GM12874 (cell line): ENCODE measurements around the gene ZNF667.

Source experiments
- TF ChIP-seq, protein P1 (sequence below): IDR thresholded peaks from 2 replicates; pipeline ENCODE4 v1.5.1; 2011; ENCODE audit warnings: low read depth, mild to moderate bottlenecking, control low read depth, low read length, moderate library complexity; ENCODE audit not compliant: insufficient read depth

Gene ZNF667

GRCh38 chr19:56477429-56478338, 539 bp upstream of the ZNF667 start:
- TF ChIP-seq, protein P1, sequence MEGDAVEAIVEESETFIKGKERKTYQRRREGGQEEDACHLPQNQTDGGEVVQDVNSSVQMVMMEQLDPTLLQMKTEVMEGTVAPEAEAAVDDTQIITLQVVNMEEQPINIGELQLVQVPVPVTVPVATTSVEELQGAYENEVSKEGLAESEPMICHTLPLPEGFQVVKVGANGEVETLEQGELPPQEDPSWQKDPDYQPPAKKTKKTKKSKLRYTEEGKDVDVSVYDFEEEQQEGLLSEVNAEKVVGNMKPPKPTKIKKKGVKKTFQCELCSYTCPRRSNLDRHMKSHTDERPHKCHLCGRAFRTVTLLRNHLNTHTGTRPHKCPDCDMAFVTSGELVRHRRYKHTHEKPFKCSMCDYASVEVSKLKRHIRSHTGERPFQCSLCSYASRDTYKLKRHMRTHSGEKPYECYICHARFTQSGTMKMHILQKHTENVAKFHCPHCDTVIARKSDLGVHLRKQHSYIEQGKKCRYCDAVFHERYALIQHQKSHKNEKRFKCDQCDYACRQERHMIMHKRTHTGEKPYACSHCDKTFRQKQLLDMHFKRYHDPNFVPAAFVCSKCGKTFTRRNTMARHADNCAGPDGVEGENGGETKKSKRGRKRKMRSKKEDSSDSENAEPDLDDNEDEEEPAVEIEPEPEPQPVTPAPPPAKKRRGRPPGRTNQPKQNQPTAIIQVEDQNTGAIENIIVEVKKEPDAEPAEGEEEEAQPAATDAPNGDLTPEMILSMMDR: no peak

DNA sequence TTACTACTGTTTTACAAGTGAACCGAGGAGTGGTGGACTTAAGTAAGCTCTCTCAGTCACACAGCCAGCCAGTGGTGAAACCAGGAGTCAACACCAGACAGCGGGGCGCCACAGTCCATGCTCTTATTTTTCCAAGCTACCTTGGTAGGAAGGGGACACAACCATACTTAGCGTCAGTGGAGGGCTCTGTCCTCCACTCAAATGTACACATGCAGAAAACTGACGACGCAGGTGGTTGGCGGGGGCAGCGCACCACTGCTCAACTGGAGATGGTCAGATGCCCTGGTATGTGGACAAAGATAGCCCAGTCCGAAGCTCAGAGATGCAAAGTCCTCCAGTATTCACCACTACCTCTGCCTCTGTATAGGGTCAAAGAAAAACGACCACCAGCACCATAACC, 1.1 kb downstream of the ZNF667 start:
- TF ChIP-seq, protein P1: no peak

DNA sequence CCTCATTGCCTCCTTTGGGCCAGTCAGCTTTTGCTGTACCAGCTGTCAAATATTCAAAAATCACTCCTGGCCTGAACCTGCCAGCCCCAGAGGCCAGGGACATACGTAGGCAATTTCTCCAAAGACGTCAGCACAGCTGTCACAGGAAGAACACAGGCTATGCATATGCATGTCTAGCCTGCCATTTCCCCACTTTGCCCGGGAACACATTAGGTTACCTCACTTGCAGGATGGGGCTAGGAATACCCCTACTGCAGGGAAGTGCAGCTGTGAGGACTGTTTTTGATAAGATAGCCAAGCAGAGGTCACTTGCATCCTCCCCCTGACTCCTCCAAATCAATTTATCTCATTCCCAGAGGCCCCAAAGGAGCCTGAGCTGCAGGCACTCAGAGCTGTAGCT, 2.8 kb downstream of the ZNF667 start:
- TF ChIP-seq, protein P1: no peak

GRCh38 chr19:56441206-56441792, 35.8 kb downstream of the ZNF667 start:
- TF ChIP-seq, protein P1: no peak

GRCh38 chr19:56423985-56424353, 53.2 kb downstream of the ZNF667 start:
- TF ChIP-seq, protein P1: no peak

- TF ChIP-seq, protein P1: no peak
These were observed 53.7 kb downstream of the ZNF667 start for GRCh38 chr19:56423276-56423984.

- TF ChIP-seq, protein P1: no peak
These were observed 72.1 kb downstream of the ZNF667 start for GRCh38 chr19:56405062-56405461.
